Mammary epithelial cell (primary cell): ENCODE results near the gene CSTF3.

ENCODE experiments used
- CTCF ChIP-seq, 2 donors: IDR thresholded peaks in 1 of 2; conservative IDR thresholded peaks in 1 of 2; 2 replicates each; pipeline ENCODE4 v1.5.1; 2011 to 2012; ENCODE audit warnings: inconsistent platforms in 2 of 2, low read length in 2 of 2, mild to moderate bottlenecking in 2 of 2, control low read depth in 1 of 2, low read depth in 1 of 2; ENCODE audit not compliant: insufficient read depth in 1 of 2; ENCODE audit errors: extremely low read depth in 1 of 2
- EZH2 ChIP-seq: IDR thresholded peaks from 2 replicates; pipeline ENCODE4 v1.6.1; 2012; ENCODE audit warnings: low read length, inconsistent platforms, borderline replicate concordance

- TF ChIP-seq CTCF (conservative IDR thresholded peaks at IDR 0.05 in 1 of 2, IDR thresholded peaks at IDR 0.05 in 1 of 2; ENCODE audit: extremely low read depth in 1 of 2, insufficient read depth in 1 of 2, low read depth in 1 of 2, low read length in 2 of 2) (no peak), EZH2 (no peak)
These were observed 101.0 kb downstream of the CSTF3 start for GRCh38 chr11:33060271-33060670.
